Vagina (tissue), 2 donors: ENCODE results near the gene ARID1B. TPM values are rescaled to one million over a fixed set of nuclear protein-coding genes. Genes with fewer than 3 reads are reported as not detected.

Source experiments
- DNase-seq, 2 donors: peaks; one replicate each; pipeline ENCODE4 v3.0.0-alpha.2; 2017; ENCODE audit errors: extremely low spot score in 2 of 2
- H3K27ac ChIP-seq: fragments of 200-600 bp; sonication (generic); one replicate; pipeline ENCODE4 v1.5.1; 2019
- H3K27me3 ChIP-seq: fragments of 200-600 bp; sonication (generic); one replicate; pipeline ENCODE4 v1.5.1; 2019
- H3K36me3 ChIP-seq, 2 donors: fragments of 200-600 bp; sonication (generic); one replicate each; pipeline ENCODE4 v1.5.1; 2017 to 2019
- H3K4me1 ChIP-seq: fragments of 200-600 bp; sonication (generic); one replicate; pipeline ENCODE4 v1.5.1; 2019
- H3K4me3 ChIP-seq, 2 donors: fragments of 200-600 bp; sonication (generic); 1 replicate in 1 of 2; 2 replicates in 1 of 2; pipeline ENCODE4 v1.5.1; 2016 to 2019
- H3K9me3 ChIP-seq: fragments of 200-600 bp; sonication (generic); one replicate; pipeline ENCODE4 v1.5.1; 2019
- CTCF ChIP-seq, 3 experiments: fragments of 450-650 bp in 2 of 3; fragments of 200-600 bp in 1 of 3; sonication (generic) in 1 of 3; IDR thresholded peaks; one replicate each; pipeline ENCODE4 v1.5.1; 2017 to 2019; ENCODE audit warnings: antibody characterized with exemption in 3 of 3, mild to moderate bottlenecking in 2 of 3, moderate library complexity in 2 of 3
- POLR2A ChIP-seq, 2 donors: fragments of 450-650 bp; IDR thresholded peaks; one replicate each; pipeline ENCODE4 v1.6.1; 2017; ENCODE audit warnings: antibody characterized with exemption in 2 of 2, mild to moderate bottlenecking in 2 of 2, moderate library complexity in 2 of 2
- POLR2AphosphoS5 ChIP-seq, 2 donors: sonication (generic); formaldehyde crosslinking; IDR thresholded peaks; one replicate each; pipeline ENCODE4 v1.9.0; 2017; ENCODE audit warnings: antibody characterized with exemption in 2 of 2, mild to moderate bottlenecking in 2 of 2, low read depth in 1 of 2; ENCODE audit not compliant: insufficient read depth in 1 of 2
- intact Hi-C: fragments of 100-400 bp; cut with DNase I; formaldehyde crosslinking; loops from one replicate; pipeline ENCODE4 v1.15.1; 2023
- total RNA-seq: library from RNA; depleted of rRNA; stranded (reverse); fragments of >200 nt; gene quantifications from one replicate; pipeline ENCODE4 v1.2.3, GENCODE V29; 2016

Gene ARID1B
- total RNA-seq, 1 donor from 2014 or later: 141 TPM

DNA sequence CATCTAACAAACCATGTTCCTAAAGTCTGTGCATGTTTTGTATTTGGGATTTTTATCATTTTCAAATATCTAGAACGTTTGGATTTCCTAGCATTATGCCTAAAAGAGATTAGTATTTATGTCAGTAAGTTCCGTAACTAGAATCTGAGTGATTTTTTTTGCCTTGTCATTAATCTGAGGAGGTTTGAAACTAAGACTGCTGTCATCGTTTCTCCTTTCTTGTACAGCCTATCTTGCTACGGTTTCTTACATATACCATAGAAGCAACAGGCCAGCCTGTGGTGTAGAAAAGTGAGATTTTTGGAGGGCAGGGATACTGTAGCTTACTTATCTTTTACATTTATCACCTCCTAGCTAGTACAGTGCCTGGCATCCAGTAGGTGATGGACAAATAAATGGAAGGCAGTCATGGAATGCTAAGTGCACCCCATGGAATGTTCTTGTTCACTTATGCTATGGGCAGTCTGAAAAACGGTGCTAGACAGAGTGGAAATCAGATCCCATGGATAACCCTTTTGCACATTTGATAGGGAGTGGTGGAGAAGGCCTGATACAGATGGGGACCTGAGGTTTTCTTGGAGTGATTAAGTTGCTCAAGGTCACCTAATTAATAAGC is 93.9 kb downstream of the ARID1B start:
- no peak for DNase-seq
- no peaks in the 10 kb centered on the region for H3K27me3 ChIP-seq
- H3K36me3 ChIP-seq: no peaks in the 10 kb centered on the region
- no peak overlapping the region for H3K4me3 ChIP-seq
- H3K4me1 ChIP-seq: peaks cover 75% of the 10 kb centered on the region
- intact Hi-C loops: no loop called here
- no peaks in the 10 kb centered on the region for H3K9me3 ChIP-seq
- H3K27ac ChIP-seq: no peak overlapping the region
- TF ChIP-seq POLR2AphosphoS5 (IDR thresholded peaks at IDR 0.05; ENCODE audit: insufficient read depth in 1 of 2, low read depth in 1 of 2) (no peak), POLR2A (IDR thresholded peaks at IDR 0.05) (no peak), CTCF (IDR thresholded peaks at IDR 0.05) (no peak)

DNA sequence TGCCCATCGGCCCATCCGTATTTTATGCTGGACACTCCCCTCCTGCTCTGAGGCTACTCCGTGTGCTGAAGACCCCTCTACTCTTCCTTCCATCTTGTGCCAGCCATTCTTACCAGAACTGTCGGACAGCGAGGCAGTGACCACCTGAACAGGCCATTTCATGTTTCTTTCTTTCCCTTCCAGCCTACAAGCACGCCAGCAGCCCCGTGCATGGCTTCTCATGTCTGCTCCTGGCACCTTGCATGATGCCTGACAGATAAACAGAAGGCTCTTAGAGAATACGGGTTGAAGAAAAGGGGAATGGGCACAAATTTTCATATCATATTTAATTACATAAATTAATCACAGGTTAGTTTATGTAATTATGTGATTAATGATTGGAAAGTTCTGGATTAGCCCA is 95.7 kb downstream of the ARID1B start:
- Histone ChIP-seq H3K4me1 (peaks cover 75% of the 10 kb centered on the region), H3K4me3 (no peak overlapping the region), H3K9me3 (no peaks in the 10 kb centered on the region), H3K27me3 (no peaks in the 10 kb centered on the region), H3K36me3 (no peaks in the 10 kb centered on the region), H3K27ac (no peak overlapping the region)
- DNase-seq: no peak
- no peak for TF ChIP-seq CTCF (IDR thresholded peaks at IDR 0.05)
- no peak for TF ChIP-seq POLR2A (IDR thresholded peaks at IDR 0.05)
- no peak for TF ChIP-seq POLR2AphosphoS5 (IDR thresholded peaks at IDR 0.05; ENCODE audit: insufficient read depth in 1 of 2, low read depth in 1 of 2)
- intact Hi-C loops: no loop called here

GRCh38 chr6:156873654-156874380 is 96.6 kb downstream of the ARID1B start:
- H3K9me3 ChIP-seq: no peaks in the 10 kb centered on the region
- intact Hi-C loops: no loop called here
- no peak for DNase-seq
- TF ChIP-seq POLR2AphosphoS5 (IDR thresholded peaks at IDR 0.05; ENCODE audit: insufficient read depth in 1 of 2, low read depth in 1 of 2): no peak
- TF ChIP-seq POLR2A (IDR thresholded peaks at IDR 0.05): no peak
- TF ChIP-seq CTCF (IDR thresholded peaks at IDR 0.05): no peak
- H3K27me3 ChIP-seq: no peaks in the 10 kb centered on the region
- H3K27ac ChIP-seq: no peak overlapping the region
- H3K4me1 ChIP-seq: peaks cover 76% of the 10 kb centered on the region
- no peaks in the 10 kb centered on the region for H3K36me3 ChIP-seq
- no peak overlapping the region for H3K4me3 ChIP-seq

GRCh38 chr6:156875062-156875461 is 97.9 kb downstream of the ARID1B start:
- H3K36me3 ChIP-seq: no peaks in the 10 kb centered on the region
- DNase-seq: no peak
- no peaks in the 10 kb centered on the region for H3K9me3 ChIP-seq
- no peaks in the 10 kb centered on the region for H3K27me3 ChIP-seq
- TF ChIP-seq CTCF (IDR thresholded peaks at IDR 0.05) (no peak), POLR2A (IDR thresholded peaks at IDR 0.05) (no peak), POLR2AphosphoS5 (IDR thresholded peaks at IDR 0.05; ENCODE audit: insufficient read depth in 1 of 2, low read depth in 1 of 2) (no peak)
- H3K27ac ChIP-seq: no peak overlapping the region
- intact Hi-C loops: no loop called here
- H3K4me1 ChIP-seq: peaks cover 79% of the 10 kb centered on the region
- H3K4me3 ChIP-seq: no peak overlapping the region

DNA sequence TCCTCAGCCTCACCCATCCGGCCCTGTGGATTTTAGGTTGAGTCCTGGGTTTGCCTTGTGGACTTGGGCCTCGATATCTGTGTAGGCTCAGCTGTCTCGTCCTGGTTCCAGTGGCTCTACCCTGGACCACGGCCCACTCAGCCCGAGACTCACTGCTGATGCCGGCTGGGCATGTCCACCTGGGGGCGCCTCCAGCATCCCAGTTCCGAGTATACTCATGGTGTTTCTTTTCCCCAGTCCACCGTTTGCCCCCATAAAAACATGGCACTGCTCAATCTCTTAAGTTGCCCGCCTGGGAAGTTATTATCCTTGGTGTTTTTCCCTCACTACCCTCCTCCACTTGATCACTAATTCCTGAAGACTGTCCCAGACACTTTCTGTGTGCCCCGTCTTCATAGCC is 99.1 kb downstream of the ARID1B start:
- intact Hi-C loops: no loop called here
- Histone ChIP-seq H3K4me3 (no peak overlapping the region), H3K4me1 (peaks cover 80% of the 10 kb centered on the region), H3K36me3 (no peaks in the 10 kb centered on the region), H3K27ac (no peak overlapping the region), H3K9me3 (no peaks in the 10 kb centered on the region), H3K27me3 (no peaks in the 10 kb centered on the region)
- DNase-seq: no peak
- TF ChIP-seq CTCF (IDR thresholded peaks at IDR 0.05) (no peak), POLR2A (IDR thresholded peaks at IDR 0.05) (no peak), POLR2AphosphoS5 (IDR thresholded peaks at IDR 0.05; ENCODE audit: insufficient read depth in 1 of 2, low read depth in 1 of 2) (no peak)
